ENCODE data around the gene HCFC2. TPM values are rescaled to one million over a fixed set of nuclear protein-coding genes. Genes with fewer than 3 reads are reported as not detected.

Gene HCFC2
- polyA plus RNA-seq, 2 donors: 6.8 to 6.9 TPM

GRCh38 chr12:104072099-104072498, 7.8 kb downstream of the HCFC2 start:
- H3K36me3 ChIP-seq (ENCODE audit: control insufficient read depth in 2 of 2, insufficient read depth in 2 of 2, low read length in 1 of 2): no peaks in the 10 kb centered on the region
- 92 to 94% methylated on average over 2 of the region's 2 CpGs for WGBS, 2 donors

DNA sequence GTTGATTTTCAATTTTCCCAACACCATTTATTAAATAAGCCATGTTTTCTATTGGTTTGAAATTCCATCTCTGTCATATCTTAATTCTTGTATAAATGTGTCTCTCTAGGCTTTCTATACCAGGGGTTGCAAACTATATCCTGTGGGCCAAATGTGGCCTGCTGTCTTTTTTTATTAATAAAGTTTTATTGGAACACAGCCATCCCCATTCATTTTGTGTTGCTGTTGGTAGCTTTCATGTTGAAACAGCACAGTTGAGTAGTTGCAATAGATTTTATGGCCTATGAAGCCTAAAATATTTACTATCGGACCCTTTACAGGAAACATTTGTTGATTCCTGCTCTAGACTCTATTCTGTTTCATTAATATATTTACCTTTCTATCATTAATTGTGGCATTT, 9.4 kb downstream of the HCFC2 start:
- Histone ChIP-seq H3K4me1 (ENCODE audit: control insufficient read depth in 2 of 2, insufficient read depth in 2 of 2, low read length in 1 of 2) (no peaks in the 10 kb centered on the region), H3K9me3 (ENCODE audit: control insufficient read depth in 2 of 2, insufficient read depth in 1 of 2, low read depth in 1 of 2, low read length in 1 of 2) (no peaks in the 10 kb centered on the region), H3K36me3 (ENCODE audit: control insufficient read depth in 2 of 2, insufficient read depth in 2 of 2, low read length in 1 of 2) (no peaks in the 10 kb centered on the region), H3K4me3 (ENCODE audit: low read depth in 1 of 2, low read length in 2 of 2) (no peak overlapping the region), H3K27me3 (ENCODE audit: control insufficient read depth in 1 of 2, insufficient read depth in 2 of 2, low read length in 2 of 2) (no peaks in the 10 kb centered on the region), H3K27ac (ENCODE audit: low read depth in 2 of 2, low read length in 1 of 2) (no peak overlapping the region)
- WGBS, 2 donors: 98 to 100% methylated on average over 1 of the region's 1 CpG

More at GRCh38 chr12:104072099-104072498, 7.8 kb downstream of the HCFC2 start:
- Histone ChIP-seq H3K4me1 (ENCODE audit: control insufficient read depth in 2 of 2, insufficient read depth in 2 of 2, low read length in 1 of 2) (no peaks in the 10 kb centered on the region), H3K27me3 (ENCODE audit: control insufficient read depth in 1 of 2, insufficient read depth in 2 of 2, low read length in 2 of 2) (no peaks in the 10 kb centered on the region), H3K9me3 (ENCODE audit: control insufficient read depth in 2 of 2, insufficient read depth in 1 of 2, low read depth in 1 of 2, low read length in 1 of 2) (no peaks in the 10 kb centered on the region), H3K4me3 (ENCODE audit: low read depth in 1 of 2, low read length in 2 of 2) (no peak overlapping the region), H3K27ac (ENCODE audit: low read depth in 2 of 2, low read length in 1 of 2) (no peak overlapping the region)

DNA sequence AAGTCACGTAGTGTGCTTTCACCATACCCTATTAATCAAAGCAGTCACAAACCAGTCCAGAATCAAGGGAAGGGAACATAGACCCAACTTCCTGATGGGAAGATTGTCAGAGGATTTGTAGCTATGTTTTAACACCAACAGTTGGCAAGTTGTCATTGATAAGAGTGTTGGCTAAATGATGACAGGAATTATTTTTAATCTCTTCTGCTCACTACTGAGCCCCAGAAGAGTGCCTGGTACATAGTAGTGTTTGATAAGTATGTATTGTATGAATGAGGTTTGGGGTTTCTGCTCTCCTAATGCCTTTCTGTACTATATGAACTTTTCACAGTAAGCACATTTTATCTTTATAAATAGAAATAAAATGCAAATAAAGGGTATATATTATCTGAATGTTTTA, 14.7 kb downstream of the HCFC2 start:
- WGBS, 2 donors: 68 to 72% methylated on average over 1 of the region's 1 CpG
- Histone ChIP-seq H3K27me3 (ENCODE audit: control insufficient read depth in 1 of 2, insufficient read depth in 2 of 2, low read length in 2 of 2) (no peaks in the 10 kb centered on the region), H3K4me3 (ENCODE audit: low read depth in 1 of 2, low read length in 2 of 2) (no peak overlapping the region), H3K36me3 (ENCODE audit: control insufficient read depth in 2 of 2, insufficient read depth in 2 of 2, low read length in 1 of 2) (peaks cover 0 to 2% of the 10 kb centered on the region in 2 donors), H3K9me3 (ENCODE audit: control insufficient read depth in 2 of 2, insufficient read depth in 1 of 2, low read depth in 1 of 2, low read length in 1 of 2) (no peaks in the 10 kb centered on the region), H3K4me1 (ENCODE audit: control insufficient read depth in 2 of 2, insufficient read depth in 2 of 2, low read length in 1 of 2) (no peaks in the 10 kb centered on the region), H3K27ac (ENCODE audit: low read depth in 2 of 2, low read length in 1 of 2) (no peak overlapping the region)

- WGBS, 2 donors: 82 to 83% methylated on average over 1 of the region's 1 CpG
- Histone ChIP-seq H3K36me3 (ENCODE audit: control insufficient read depth in 2 of 2, insufficient read depth in 2 of 2, low read length in 1 of 2) (peaks cover 0 to 5% of the 10 kb centered on the region in 2 donors), H3K9me3 (ENCODE audit: control insufficient read depth in 2 of 2, insufficient read depth in 1 of 2, low read depth in 1 of 2, low read length in 1 of 2) (no peaks in the 10 kb centered on the region), H3K27me3 (ENCODE audit: control insufficient read depth in 1 of 2, insufficient read depth in 2 of 2, low read length in 2 of 2) (no peaks in the 10 kb centered on the region), H3K27ac (ENCODE audit: low read depth in 2 of 2, low read length in 1 of 2) (no peak overlapping the region), H3K4me1 (ENCODE audit: control insufficient read depth in 2 of 2, insufficient read depth in 2 of 2, low read length in 1 of 2) (no peaks in the 10 kb centered on the region), H3K4me3 (ENCODE audit: low read depth in 1 of 2, low read length in 2 of 2) (no peak overlapping the region)
These were observed 16.4 kb downstream of the HCFC2 start for GRCh38 chr12:104080764-104081163.

GRCh38 chr12:104083769-104084475, 19.6 kb downstream of the HCFC2 start:
- no peaks in the 10 kb centered on the region for H3K9me3 ChIP-seq (ENCODE audit: control insufficient read depth in 2 of 2, insufficient read depth in 1 of 2, low read depth in 1 of 2, low read length in 1 of 2)
- H3K27ac ChIP-seq (ENCODE audit: low read depth in 2 of 2, low read length in 1 of 2): no peak overlapping the region
- H3K4me3 ChIP-seq (ENCODE audit: low read depth in 1 of 2, low read length in 2 of 2): no peak overlapping the region
- no peaks in the 10 kb centered on the region for H3K27me3 ChIP-seq (ENCODE audit: control insufficient read depth in 1 of 2, insufficient read depth in 2 of 2, low read length in 2 of 2)
- H3K36me3 ChIP-seq (ENCODE audit: control insufficient read depth in 2 of 2, insufficient read depth in 2 of 2, low read length in 1 of 2): peaks cover 2 to 12% of the 10 kb centered on the region in 2 donors
- WGBS, 2 donors: 89 to 90% methylated on average over 8 of the region's 8 CpGs
- H3K4me1 ChIP-seq (ENCODE audit: control insufficient read depth in 2 of 2, insufficient read depth in 2 of 2, low read length in 1 of 2): no peaks in the 10 kb centered on the region

DNA sequence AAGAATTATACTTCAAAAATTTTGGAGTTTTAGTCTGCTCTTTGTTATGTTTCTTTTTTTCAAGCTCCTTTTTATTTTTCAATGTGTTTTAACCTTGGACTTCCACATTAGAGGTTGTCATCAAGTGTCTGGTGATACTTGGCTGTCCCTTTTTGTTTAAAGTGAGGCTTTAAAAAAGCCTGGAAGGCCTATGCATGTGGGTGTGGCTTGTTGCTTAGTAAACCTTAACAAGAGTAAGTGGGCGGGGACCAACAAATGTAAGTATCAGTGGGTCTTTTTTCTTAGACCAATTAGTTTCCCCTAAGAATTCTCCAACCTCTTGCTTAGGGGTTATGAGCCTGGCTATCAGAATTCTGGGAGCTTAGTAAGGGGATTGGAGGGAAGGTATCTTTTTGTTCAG, 26.4 kb downstream of the HCFC2 start:
- 88 to 94% methylated on average over 1 of the region's 1 CpG for WGBS, 2 donors
- Histone ChIP-seq H3K27me3 (ENCODE audit: control insufficient read depth in 1 of 2, insufficient read depth in 2 of 2, low read length in 2 of 2) (no peaks in the 10 kb centered on the region), H3K4me3 (ENCODE audit: low read depth in 1 of 2, low read length in 2 of 2) (no peak overlapping the region), H3K9me3 (ENCODE audit: control insufficient read depth in 2 of 2, insufficient read depth in 1 of 2, low read depth in 1 of 2, low read length in 1 of 2) (no peaks in the 10 kb centered on the region), H3K27ac (ENCODE audit: low read depth in 2 of 2, low read length in 1 of 2) (no peak overlapping the region), H3K4me1 (ENCODE audit: control insufficient read depth in 2 of 2, insufficient read depth in 2 of 2, low read length in 1 of 2) (no peaks in the 10 kb centered on the region), H3K36me3 (ENCODE audit: control insufficient read depth in 2 of 2, insufficient read depth in 2 of 2, low read length in 1 of 2) (peaks cover 7 to 8% of the 10 kb centered on the region in 2 donors)

- Histone ChIP-seq H3K4me3 (ENCODE audit: low read depth in 1 of 2, low read length in 2 of 2) (no peak overlapping the region), H3K36me3 (ENCODE audit: control insufficient read depth in 2 of 2, insufficient read depth in 2 of 2, low read length in 1 of 2) (peaks cover 7% of the 10 kb centered on the region in 2 donors), H3K4me1 (ENCODE audit: control insufficient read depth in 2 of 2, insufficient read depth in 2 of 2, low read length in 1 of 2) (no peaks in the 10 kb centered on the region), H3K9me3 (ENCODE audit: control insufficient read depth in 2 of 2, insufficient read depth in 1 of 2, low read depth in 1 of 2, low read length in 1 of 2) (no peaks in the 10 kb centered on the region), H3K27ac (ENCODE audit: low read depth in 2 of 2, low read length in 1 of 2) (no peak overlapping the region), H3K27me3 (ENCODE audit: control insufficient read depth in 1 of 2, insufficient read depth in 2 of 2, low read length in 2 of 2) (no peaks in the 10 kb centered on the region)
- 89 to 90% methylated on average over 4 of the region's 4 CpGs for WGBS, 2 donors
These were observed 26.8 kb downstream of the HCFC2 start for GRCh38 chr12:104091136-104091535.

DNA sequence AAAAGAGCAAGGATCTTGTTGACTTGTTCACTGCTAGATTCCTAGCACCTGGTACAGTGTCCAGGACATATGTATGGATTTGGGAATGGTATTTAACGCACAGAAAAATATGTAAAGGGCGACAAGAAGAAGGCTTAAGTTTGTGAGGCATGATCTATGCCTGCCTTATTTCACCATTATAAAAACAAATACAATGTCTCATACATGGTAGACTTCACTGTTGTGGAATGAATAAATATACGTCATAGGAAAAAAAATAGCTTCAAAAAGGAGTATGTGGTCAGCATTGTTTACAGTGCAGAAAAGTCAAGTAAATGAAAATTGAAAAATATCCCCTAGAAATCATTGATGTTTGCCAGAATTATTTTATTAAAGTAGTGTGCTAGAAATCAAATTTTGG, 30.0 kb downstream of the HCFC2 start:
- Histone ChIP-seq H3K27me3 (ENCODE audit: control insufficient read depth in 1 of 2, insufficient read depth in 2 of 2, low read length in 2 of 2) (no peaks in the 10 kb centered on the region), H3K9me3 (ENCODE audit: control insufficient read depth in 2 of 2, insufficient read depth in 1 of 2, low read depth in 1 of 2, low read length in 1 of 2) (no peaks in the 10 kb centered on the region), H3K36me3 (ENCODE audit: control insufficient read depth in 2 of 2, insufficient read depth in 2 of 2, low read length in 1 of 2) (peaks cover 3 to 5% of the 10 kb centered on the region in 2 donors), H3K4me3 (ENCODE audit: low read depth in 1 of 2, low read length in 2 of 2) (no peak overlapping the region), H3K27ac (ENCODE audit: low read depth in 2 of 2, low read length in 1 of 2) (no peak overlapping the region), H3K4me1 (ENCODE audit: control insufficient read depth in 2 of 2, insufficient read depth in 2 of 2, low read length in 1 of 2) (no peaks in the 10 kb centered on the region)
- WGBS, 2 donors: 92 to 97% methylated on average over 3 of the region's 3 CpGs

GRCh38 chr12:104095289-104095688, 31.0 kb downstream of the HCFC2 start:
- no peaks in the 10 kb centered on the region for H3K9me3 ChIP-seq (ENCODE audit: control insufficient read depth in 2 of 2, insufficient read depth in 1 of 2, low read depth in 1 of 2, low read length in 1 of 2)
- H3K27me3 ChIP-seq (ENCODE audit: control insufficient read depth in 1 of 2, insufficient read depth in 2 of 2, low read length in 2 of 2): no peaks in the 10 kb centered on the region
- H3K36me3 ChIP-seq (ENCODE audit: control insufficient read depth in 2 of 2, insufficient read depth in 2 of 2, low read length in 1 of 2): peaks cover 3 to 5% of the 10 kb centered on the region in 2 donors
- no peaks in the 10 kb centered on the region for H3K4me1 ChIP-seq (ENCODE audit: control insufficient read depth in 2 of 2, insufficient read depth in 2 of 2, low read length in 1 of 2)
- H3K27ac ChIP-seq (ENCODE audit: low read depth in 2 of 2, low read length in 1 of 2): no peak overlapping the region
- H3K4me3 ChIP-seq (ENCODE audit: low read depth in 1 of 2, low read length in 2 of 2): no peak overlapping the region
- WGBS, 2 donors: 69 to 85% methylated on average over 1 of the region's 1 CpG

DNA sequence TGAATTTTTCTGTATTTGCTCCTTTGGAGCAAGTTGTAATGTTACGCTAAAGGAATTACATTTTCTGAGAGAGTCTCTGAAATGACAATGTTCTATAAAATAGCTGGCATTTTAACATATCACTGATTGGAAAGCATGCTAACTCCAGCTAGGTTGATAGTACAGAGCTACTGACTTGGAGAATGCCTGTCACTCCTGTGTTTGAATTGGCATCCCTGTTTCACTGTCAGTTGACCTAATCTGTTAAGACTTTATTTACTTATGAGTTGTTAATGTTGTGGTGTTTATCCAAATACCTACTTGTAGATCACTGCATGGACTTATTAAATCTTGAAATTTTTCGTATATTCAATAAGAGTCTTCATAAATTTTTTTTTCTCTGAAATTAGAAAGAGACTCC, 33.6 kb downstream of the HCFC2 start:
- Histone ChIP-seq H3K36me3 (ENCODE audit: control insufficient read depth in 2 of 2, insufficient read depth in 2 of 2, low read length in 1 of 2) (peaks cover 0 to 8% of the 10 kb centered on the region in 2 donors), H3K27me3 (ENCODE audit: control insufficient read depth in 1 of 2, insufficient read depth in 2 of 2, low read length in 2 of 2) (no peaks in the 10 kb centered on the region), H3K9me3 (ENCODE audit: control insufficient read depth in 2 of 2, insufficient read depth in 1 of 2, low read depth in 1 of 2, low read length in 1 of 2) (no peaks in the 10 kb centered on the region), H3K27ac (ENCODE audit: low read depth in 2 of 2, low read length in 1 of 2) (no peak overlapping the region), H3K4me1 (ENCODE audit: control insufficient read depth in 2 of 2, insufficient read depth in 2 of 2, low read length in 1 of 2) (no peaks in the 10 kb centered on the region), H3K4me3 (ENCODE audit: low read depth in 1 of 2, low read length in 2 of 2) (no peak overlapping the region)
- WGBS, 2 donors: 92 to 94% methylated on average over 2 of the region's 2 CpGs

Measured in esophagus (tissue), 2 donors.